ENCODE data around the gene GRIK4. TPM values are rescaled to one million over a fixed set of nuclear protein-coding genes. Genes with fewer than 3 reads are reported as not detected.

GRIK4 gene
- total RNA-seq, 2 experiments from 2014 or later, result not detected

DNA sequence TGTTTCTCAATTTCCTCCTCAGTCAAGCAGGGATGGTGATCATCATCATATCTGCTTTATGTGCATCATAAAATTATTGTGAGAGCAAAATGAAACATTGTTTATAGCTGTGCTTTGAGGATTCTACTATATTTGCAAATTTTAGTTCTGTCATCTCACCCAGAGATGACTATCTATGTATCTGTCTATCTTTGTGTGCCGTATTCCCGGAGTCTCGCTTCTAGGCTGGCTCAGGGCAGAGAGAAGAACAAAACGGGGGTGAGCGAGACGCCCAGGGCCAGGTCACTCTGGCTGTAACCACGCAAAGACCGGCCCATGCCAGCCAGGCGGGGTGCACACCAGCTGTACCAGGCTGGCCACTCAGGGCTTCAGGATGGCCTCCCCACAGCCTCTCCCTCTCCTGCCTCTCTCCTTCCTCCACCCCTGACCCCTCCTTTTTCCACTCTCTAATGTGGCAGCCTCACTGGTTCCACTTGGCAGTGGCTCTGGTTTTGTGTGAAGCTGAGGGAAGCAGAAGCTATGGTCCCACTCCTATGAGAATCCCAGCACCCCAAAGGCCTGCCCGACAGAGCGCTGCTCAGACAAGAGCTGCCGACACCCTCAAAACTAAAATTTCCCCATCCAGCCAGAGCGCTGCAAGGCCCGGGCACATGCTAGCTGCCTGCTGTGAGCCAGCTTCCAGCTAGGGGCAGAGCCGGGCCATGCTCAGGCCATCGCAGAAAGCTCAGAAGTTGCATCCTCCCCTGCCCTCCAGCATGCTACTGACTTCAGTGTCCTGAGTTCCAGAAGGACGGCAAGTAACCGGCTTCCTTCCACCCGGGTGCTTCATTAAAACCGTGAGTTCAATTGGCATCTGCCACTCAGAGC is 372.8 kb downstream of the GRIK4 start:
- Mint-ChIP-seq H3K27me3 (peaks cover 53% of the 10 kb centered on the region), H3K9me3 (no peaks in the 10 kb centered on the region), H3K4me1 (ENCODE audit: low read depth) (no peaks in the 10 kb centered on the region), H3K4me3 (no peak overlapping the region), H3K36me3 (ENCODE audit: low read depth) (no peaks in the 10 kb centered on the region), H3K27ac (no peak overlapping the region)
- POLR2A ChIA-PET, result interaction anchor here (0.7 kb wide), 1 partner anchor 37 kb away, joined by 6 read pairs; no protein-coding TSS in a partner anchor
- DNase-seq (no peak), ATAC-seq (ENCODE audit: poor library complexity) (no peak)
- intact Hi-C loops (cut with DNase I, micrococcal nuclease), result no loop called here
- Histone ChIP-seq H3K9me3 (ENCODE audit: control insufficient read depth in 1 of 2, insufficient read depth in 1 of 2, low read length in 2 of 2) (no peaks in the 10 kb centered on the region), H3K36me3 (ENCODE audit: insufficient read depth, low read length) (no peaks in the 10 kb centered on the region), H3K4me1 (ENCODE audit: insufficient read depth, low read length) (no peaks in the 10 kb centered on the region), H3K4me3 (ENCODE audit: low read length) (no peak overlapping the region), H3K27ac (ENCODE audit: low read depth in 1 of 2, low read length in 2 of 2) (no peak overlapping the region), H3K27me3 (ENCODE audit: control insufficient read depth in 1 of 2, insufficient read depth in 2 of 2, low read length in 2 of 2) (peaks cover 4 to 5% of the 10 kb centered on the region in 2 experiments)
- CTCF ChIA-PET, result no interaction called here
- TF ChIP-seq CTCF (IDR thresholded peaks at IDR 0.05), result no peak

GRCh38 chr11:120890609-120891320 is 379.2 kb downstream of the GRIK4 start:
- no peaks in the 10 kb centered on the region for H3K36me3 ChIP-seq (ENCODE audit: insufficient read depth, low read length)
- no peaks in the 10 kb centered on the region for H3K4me1 Mint-ChIP-seq (ENCODE audit: low read depth)
- no peaks in the 10 kb centered on the region for H3K36me3 Mint-ChIP-seq (ENCODE audit: low read depth)
- no peak overlapping the region for H3K4me3 ChIP-seq (ENCODE audit: low read length)
- DNase-seq, result no peak
- CTCF ChIA-PET, result no interaction called here
- ATAC-seq (ENCODE audit: poor library complexity), result no peak
- H3K27ac Mint-ChIP-seq, result no peak overlapping the region
- TF ChIP-seq CTCF (IDR thresholded peaks at IDR 0.05), result no peak
- no peak overlapping the region for H3K27ac ChIP-seq (ENCODE audit: low read depth in 1 of 2, low read length in 2 of 2)
- no peaks in the 10 kb centered on the region for H3K9me3 Mint-ChIP-seq
- H3K27me3 Mint-ChIP-seq, result peaks cover 30% of the 10 kb centered on the region
- no peak overlapping the region for H3K4me3 Mint-ChIP-seq
- intact Hi-C loops (cut with DNase I, micrococcal nuclease), result no loop called here
- no peaks in the 10 kb centered on the region for H3K9me3 ChIP-seq (ENCODE audit: control insufficient read depth in 1 of 2, insufficient read depth in 1 of 2, low read length in 2 of 2)
- peaks cover 2 to 4% of the 10 kb centered on the region in 2 experiments for H3K27me3 ChIP-seq (ENCODE audit: control insufficient read depth in 1 of 2, insufficient read depth in 2 of 2, low read length in 2 of 2)
- POLR2A ChIA-PET, result no interaction called here
- no peaks in the 10 kb centered on the region for H3K4me1 ChIP-seq (ENCODE audit: insufficient read depth, low read length)

GRCh38 chr11:120893440-120894201 is 382.1 kb downstream of the GRIK4 start:
- intact Hi-C loops (cut with DNase I, micrococcal nuclease), result no loop called here
- no peak overlapping the region for H3K27ac ChIP-seq (ENCODE audit: low read depth in 1 of 2, low read length in 2 of 2)

More at GRCh38 chr11:120893440-120894201, 382.1 kb downstream of the GRIK4 start:
- CTCF ChIA-PET, result no interaction called here
- no peak overlapping the region for H3K27ac Mint-ChIP-seq
- DNase-seq (no peak), ATAC-seq (ENCODE audit: poor library complexity) (no peak)
- H3K9me3 ChIP-seq (ENCODE audit: control insufficient read depth in 1 of 2, insufficient read depth in 1 of 2, low read length in 2 of 2), result no peaks in the 10 kb centered on the region
- TF ChIP-seq CTCF (IDR thresholded peaks at IDR 0.05), result no peak
- no peaks in the 10 kb centered on the region for H3K4me1 Mint-ChIP-seq (ENCODE audit: low read depth)
- H3K27me3 Mint-ChIP-seq, result peaks cover 29% of the 10 kb centered on the region
- H3K4me1 ChIP-seq (ENCODE audit: insufficient read depth, low read length), result no peaks in the 10 kb centered on the region
- no peak overlapping the region for H3K4me3 ChIP-seq (ENCODE audit: low read length)
- no peaks in the 10 kb centered on the region for H3K9me3 Mint-ChIP-seq
- H3K36me3 ChIP-seq (ENCODE audit: insufficient read depth, low read length), result no peaks in the 10 kb centered on the region
- H3K36me3 Mint-ChIP-seq (ENCODE audit: low read depth), result no peaks in the 10 kb centered on the region
- POLR2A ChIA-PET, result no interaction called here
- no peaks in the 10 kb centered on the region for H3K27me3 ChIP-seq (ENCODE audit: control insufficient read depth in 1 of 2, insufficient read depth in 2 of 2, low read length in 2 of 2)
- H3K4me3 Mint-ChIP-seq, result no peak overlapping the region

Data from CD4-positive, alpha-beta T cell (primary cell).